ENCODE measurements around the gene KAT14. TPM values are rescaled to one million over a fixed set of nuclear protein-coding genes. Genes with fewer than 3 reads are reported as not detected.

Gene KAT14
- total and polyA plus RNA-seq, 5 donors from 2014 or later: 7.4 to 15.9 (median 10.3) TPM

- no peak overlapping the region for H3K4me3 ChIP-seq (ENCODE audit: low read depth, low read length)
- DNase-seq (no peak), ATAC-seq (ENCODE audit: low read depth in 2 of 2) (no peak)
- Mint-ChIP-seq H3K9me3 (no peaks in the 10 kb centered on the region), H3K4me3 (no peak overlapping the region), H3K27me3 (no peaks in the 10 kb centered on the region), H3K27ac (no peak overlapping the region), H3K4me1 (peaks cover 17 to 55% (median 31%) of the 10 kb centered on the region in 4 donors), H3K36me3 (peaks cover 53% of the 10 kb centered on the region)
- no peaks in the 10 kb centered on the region for H3K9me3 ChIP-seq (ENCODE audit: control insufficient read depth in 2 of 2, low read length in 2 of 2)
- H3K36me3 ChIP-seq (ENCODE audit: control insufficient read depth, insufficient read depth, low read length): peaks cover 43% of the 10 kb centered on the region
- H3K27me3 ChIP-seq (ENCODE audit: control insufficient read depth, insufficient read depth, low read length): no peaks in the 10 kb centered on the region
- H3K27ac ChIP-seq (ENCODE audit: insufficient read depth, low read length, poor library complexity, severe bottlenecking): no peak overlapping the region
- peaks cover 8% of the 10 kb centered on the region for H3K4me1 ChIP-seq (ENCODE audit: control insufficient read depth, insufficient read depth, low read length, poor library complexity, severe bottlenecking)
These were observed 26.7 kb downstream of the KAT14 start for GRCh38 chr20:18164356-18164755.

DNA sequence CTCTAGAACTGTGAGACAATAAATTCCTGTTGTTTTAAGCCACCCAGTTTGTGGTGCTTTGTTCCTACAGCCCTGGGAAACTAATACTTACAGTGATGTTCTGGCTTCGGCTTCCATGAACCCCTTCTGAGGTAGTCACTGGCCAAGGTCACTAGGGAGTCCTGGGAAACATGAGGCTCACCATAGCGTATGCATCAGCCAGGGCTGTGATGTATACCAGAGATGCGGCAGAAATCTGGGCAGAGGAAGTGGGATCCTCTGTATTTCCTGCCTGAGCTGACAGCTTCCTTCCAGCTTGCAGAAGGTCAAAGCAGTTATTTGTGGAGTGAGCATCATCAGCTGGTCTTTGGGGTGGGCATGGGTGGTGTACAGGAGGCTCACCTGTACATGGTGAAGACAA, 27.9 kb downstream of the KAT14 start:
- H3K4me1 ChIP-seq (ENCODE audit: control insufficient read depth, insufficient read depth, low read length, poor library complexity, severe bottlenecking): peaks cover 8% of the 10 kb centered on the region
- no peak for DNase-seq
- no peaks in the 10 kb centered on the region for H3K27me3 ChIP-seq (ENCODE audit: control insufficient read depth, insufficient read depth, low read length)
- H3K9me3 Mint-ChIP-seq: no peaks in the 10 kb centered on the region
- no peaks in the 10 kb centered on the region for H3K9me3 ChIP-seq (ENCODE audit: control insufficient read depth in 2 of 2, low read length in 2 of 2)
- ATAC-seq (ENCODE audit: low read depth in 2 of 2): no peak
- no peak overlapping the region for H3K4me3 ChIP-seq (ENCODE audit: low read depth, low read length)
- H3K36me3 Mint-ChIP-seq: peaks cover 55% of the 10 kb centered on the region
- peak overlapping the region in 1 of 4 donors; percentile 61 for H3K4me3 Mint-ChIP-seq
- H3K27ac ChIP-seq (ENCODE audit: insufficient read depth, low read length, poor library complexity, severe bottlenecking): no peak overlapping the region
- peak overlapping the region; percentile 48 to 87 (median 85) for H3K27ac Mint-ChIP-seq
- peaks cover 22 to 57% (median 31%) of the 10 kb centered on the region in 4 donors for H3K4me1 Mint-ChIP-seq
- no peaks in the 10 kb centered on the region for H3K27me3 Mint-ChIP-seq
- peaks cover 35% of the 10 kb centered on the region for H3K36me3 ChIP-seq (ENCODE audit: control insufficient read depth, insufficient read depth, low read length)

GRCh38 chr20:18166241-18166881, 28.7 kb downstream of the KAT14 start:
- ATAC-seq (ENCODE audit: low read depth in 2 of 2): no peak
- H3K9me3 Mint-ChIP-seq: peaks cover 0 to 3% (median 0%) of the 10 kb centered on the region in 7 donors
- peak overlapping the region; percentile 78 to 87 (median 80) for H3K27ac Mint-ChIP-seq
- DNase-seq: no peak
- no peak overlapping the region for H3K4me3 ChIP-seq (ENCODE audit: low read depth, low read length)
- H3K27me3 ChIP-seq (ENCODE audit: control insufficient read depth, insufficient read depth, low read length): no peaks in the 10 kb centered on the region
- peaks cover 8% of the 10 kb centered on the region for H3K4me1 ChIP-seq (ENCODE audit: control insufficient read depth, insufficient read depth, low read length, poor library complexity, severe bottlenecking)
- H3K27me3 Mint-ChIP-seq: no peaks in the 10 kb centered on the region
- H3K36me3 Mint-ChIP-seq: peaks cover 63% of the 10 kb centered on the region
- peaks cover 31% of the 10 kb centered on the region for H3K36me3 ChIP-seq (ENCODE audit: control insufficient read depth, insufficient read depth, low read length)
- H3K9me3 ChIP-seq (ENCODE audit: control insufficient read depth in 2 of 2, low read length in 2 of 2): no peaks in the 10 kb centered on the region
- H3K27ac ChIP-seq (ENCODE audit: insufficient read depth, low read length, poor library complexity, severe bottlenecking): no peak overlapping the region
- H3K4me3 Mint-ChIP-seq: no peak overlapping the region
- H3K4me1 Mint-ChIP-seq: peaks cover 27 to 60% (median 37%) of the 10 kb centered on the region in 4 donors

DNA sequence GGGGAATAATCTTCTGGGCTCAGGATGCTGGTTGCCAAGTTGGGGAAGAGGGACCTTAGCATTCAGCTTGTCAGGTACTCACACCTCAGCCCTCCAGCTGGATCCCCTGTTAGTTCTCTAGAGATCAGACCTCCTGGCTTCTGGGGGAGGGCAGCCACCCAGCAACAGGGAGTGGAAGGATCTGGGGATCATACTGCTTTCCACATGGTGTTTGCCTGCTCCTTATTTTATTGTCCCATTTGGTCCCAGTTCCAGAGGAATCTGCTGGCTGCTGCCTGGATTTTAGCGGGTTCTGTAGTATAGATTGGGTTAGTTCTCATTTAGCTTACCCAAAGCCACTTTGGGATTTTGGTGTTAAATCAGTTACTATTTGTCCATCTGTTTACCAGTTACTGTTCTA, 29.3 kb downstream of the KAT14 start:
- H3K27me3 ChIP-seq (ENCODE audit: control insufficient read depth, insufficient read depth, low read length): no peaks in the 10 kb centered on the region
- ATAC-seq (ENCODE audit: low read depth in 2 of 2) (no peak), DNase-seq (no peak)
- Mint-ChIP-seq H3K4me1 (peaks cover 27 to 60% (median 37%) of the 10 kb centered on the region in 4 donors), H3K27ac (peak overlapping the region; percentile 18 to 87 (median 21)), H3K36me3 (peaks cover 58% of the 10 kb centered on the region), H3K4me3 (no peak overlapping the region), H3K27me3 (no peaks in the 10 kb centered on the region), H3K9me3 (peaks cover 0 to 3% (median 0%) of the 10 kb centered on the region in 7 donors)
- H3K27ac ChIP-seq (ENCODE audit: insufficient read depth, low read length, poor library complexity, severe bottlenecking): no peak overlapping the region
- no peaks in the 10 kb centered on the region for H3K9me3 ChIP-seq (ENCODE audit: control insufficient read depth in 2 of 2, low read length in 2 of 2)
- H3K4me1 ChIP-seq (ENCODE audit: control insufficient read depth, insufficient read depth, low read length, poor library complexity, severe bottlenecking): peaks cover 8% of the 10 kb centered on the region
- H3K4me3 ChIP-seq (ENCODE audit: low read depth, low read length): no peak overlapping the region
- H3K36me3 ChIP-seq (ENCODE audit: control insufficient read depth, insufficient read depth, low read length): peaks cover 26% of the 10 kb centered on the region

GRCh38 chr20:18172379-18172778, 34.7 kb downstream of the KAT14 start:
- H3K27ac Mint-ChIP-seq: peak overlapping the region in 2 of 3 donors; percentile 50 to 59

GRCh38 chr20:18174906-18175683, 37.4 kb downstream of the KAT14 start:
- H3K9me3 ChIP-seq (ENCODE audit: control insufficient read depth in 2 of 2, low read length in 2 of 2): no peaks in the 10 kb centered on the region
- no peaks in the 10 kb centered on the region for H3K27me3 ChIP-seq (ENCODE audit: control insufficient read depth, insufficient read depth, low read length)
- ATAC-seq (ENCODE audit: low read depth in 2 of 2): no peak
- peak overlapping the region in 1 of 3 donors; percentile 31 for H3K27ac Mint-ChIP-seq
- H3K36me3 ChIP-seq (ENCODE audit: control insufficient read depth, insufficient read depth, low read length): peaks cover 4% of the 10 kb centered on the region
- no peaks in the 10 kb centered on the region for H3K4me1 ChIP-seq (ENCODE audit: control insufficient read depth, insufficient read depth, low read length, poor library complexity, severe bottlenecking)
- peaks cover 21 to 28% (median 23%) of the 10 kb centered on the region in 4 donors for H3K4me1 Mint-ChIP-seq
- no peak overlapping the region for H3K4me3 Mint-ChIP-seq
- peaks cover 55% of the 10 kb centered on the region for H3K36me3 Mint-ChIP-seq
- DNase-seq: no peak
- peaks cover 0 to 7% (median 2%) of the 10 kb centered on the region in 7 donors for H3K9me3 Mint-ChIP-seq
- H3K27ac ChIP-seq (ENCODE audit: insufficient read depth, low read length, poor library complexity, severe bottlenecking): no peak overlapping the region
- no peaks in the 10 kb centered on the region for H3K27me3 Mint-ChIP-seq
- H3K4me3 ChIP-seq (ENCODE audit: low read depth, low read length): no peak overlapping the region

More at GRCh38 chr20:18172379-18172778, 34.7 kb downstream of the KAT14 start:
- H3K4me3 Mint-ChIP-seq: no peak overlapping the region
- no peak for ATAC-seq (ENCODE audit: low read depth in 2 of 2)
- Histone ChIP-seq H3K4me1 (ENCODE audit: control insufficient read depth, insufficient read depth, low read length, poor library complexity, severe bottlenecking) (no peaks in the 10 kb centered on the region), H3K36me3 (ENCODE audit: control insufficient read depth, insufficient read depth, low read length) (peaks cover 3% of the 10 kb centered on the region), H3K4me3 (ENCODE audit: low read depth, low read length) (no peak overlapping the region), H3K27ac (ENCODE audit: insufficient read depth, low read length, poor library complexity, severe bottlenecking) (no peak overlapping the region), H3K9me3 (ENCODE audit: control insufficient read depth in 2 of 2, low read length in 2 of 2) (no peaks in the 10 kb centered on the region), H3K27me3 (ENCODE audit: control insufficient read depth, insufficient read depth, low read length) (no peaks in the 10 kb centered on the region)
- H3K4me1 Mint-ChIP-seq: peaks cover 24 to 38% (median 36%) of the 10 kb centered on the region in 4 donors
- H3K27me3 Mint-ChIP-seq: no peaks in the 10 kb centered on the region
- H3K9me3 Mint-ChIP-seq: peaks cover 0 to 3% (median 0%) of the 10 kb centered on the region in 7 donors
- H3K36me3 Mint-ChIP-seq: peaks cover 49% of the 10 kb centered on the region
- no peak for DNase-seq

- Histone ChIP-seq H3K4me1 (ENCODE audit: control insufficient read depth, insufficient read depth, low read length, poor library complexity, severe bottlenecking) (no peaks in the 10 kb centered on the region), H3K9me3 (ENCODE audit: control insufficient read depth in 2 of 2, low read length in 2 of 2) (no peaks in the 10 kb centered on the region), H3K27me3 (ENCODE audit: control insufficient read depth, insufficient read depth, low read length) (no peaks in the 10 kb centered on the region), H3K27ac (ENCODE audit: insufficient read depth, low read length, poor library complexity, severe bottlenecking) (no peak overlapping the region), H3K36me3 (ENCODE audit: control insufficient read depth, insufficient read depth, low read length) (peaks cover 11% of the 10 kb centered on the region), H3K4me3 (ENCODE audit: low read depth, low read length) (no peak overlapping the region)
- Mint-ChIP-seq H3K4me3 (no peak overlapping the region), H3K9me3 (peaks cover 0 to 11% (median 0%) of the 10 kb centered on the region in 7 donors), H3K27ac (peak overlapping the region in 2 of 3 donors; percentile 4 to 42), H3K4me1 (peaks cover 12 to 24% (median 18%) of the 10 kb centered on the region in 4 donors), H3K36me3 (peaks cover 54% of the 10 kb centered on the region), H3K27me3 (no peaks in the 10 kb centered on the region)
- ATAC-seq (ENCODE audit: low read depth in 2 of 2) (no peak), DNase-seq (no peak)
These were observed 38.7 kb downstream of the KAT14 start for GRCh38 chr20:18176318-18176785.
